SKM-1 treated with dmso at 0.1 percent for 144 hours (cell line): ENCODE measurements around the gene GPRC5C.
"Not testable (repeated sequence)": the region's sequence is repeated elsewhere in the genome, so short reads cannot be mapped to it uniquely, and the experiment has no call there.

ENCODE experiments used
- DNase-seq: peaks from one replicate; lab custom pipeline; 2025; ENCODE audit not compliant: unreplicated experiment; lab: John Stamatoyannopoulos, UW

The GPRC5C gene

DNA sequence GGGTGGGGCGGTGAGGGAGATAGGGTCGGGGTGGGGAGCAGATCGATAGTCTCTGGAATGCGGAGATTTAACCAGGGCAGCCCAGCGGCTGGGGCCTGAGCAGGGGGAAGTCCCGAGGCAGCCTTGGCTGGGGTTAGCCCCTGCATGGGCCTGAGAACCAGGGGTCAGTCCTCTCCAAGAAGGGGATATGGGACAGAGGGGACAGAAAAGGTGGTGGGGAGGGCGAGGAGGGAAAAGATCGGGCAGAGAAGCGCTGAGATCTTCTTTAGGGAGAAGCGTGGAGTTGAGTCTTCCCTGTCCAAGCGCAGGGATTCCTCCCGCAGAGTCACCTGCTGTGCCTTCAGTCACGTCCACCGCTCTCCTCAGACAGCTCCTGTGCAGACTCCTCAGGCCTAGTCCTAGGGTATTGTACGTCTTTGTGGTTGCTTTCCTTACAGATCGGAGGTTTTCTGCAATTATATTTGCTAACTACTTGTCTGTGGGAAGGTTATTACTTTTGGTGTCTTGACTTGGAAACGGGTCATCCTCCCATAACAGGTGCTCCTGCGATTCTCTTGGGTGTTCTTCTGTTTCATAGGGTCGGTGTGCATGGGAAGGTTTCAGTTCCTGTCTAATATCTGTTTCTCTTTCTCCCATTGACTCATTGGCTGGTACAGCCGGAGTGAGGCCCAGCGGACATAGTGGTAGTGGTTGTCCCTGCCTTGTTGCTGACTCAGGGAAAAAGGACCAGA, 35.5 kb downstream of the GPRC5C start:
- peak; percentile 58 for DNase-seq

DNA sequence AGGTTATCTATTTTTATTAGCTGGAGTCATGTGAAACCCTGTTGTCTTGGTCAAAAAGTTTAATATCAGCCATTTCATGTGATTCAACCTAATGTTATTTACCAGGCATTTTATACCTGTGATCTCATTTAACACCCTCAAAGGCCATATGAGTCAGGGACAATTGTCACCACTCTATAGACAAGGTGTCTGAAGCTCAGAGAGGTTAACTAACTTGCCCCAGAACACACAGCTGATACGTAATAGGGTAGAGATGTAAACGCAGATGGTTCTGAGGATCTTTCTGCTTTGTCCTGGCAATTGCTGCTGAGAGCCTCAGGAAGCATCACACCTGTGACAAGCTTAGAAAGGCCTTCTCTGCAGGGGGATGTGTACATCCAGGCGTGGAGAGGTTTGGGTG, 39.5 kb downstream of the GPRC5C start:
- DNase-seq, result no peak

DNA sequence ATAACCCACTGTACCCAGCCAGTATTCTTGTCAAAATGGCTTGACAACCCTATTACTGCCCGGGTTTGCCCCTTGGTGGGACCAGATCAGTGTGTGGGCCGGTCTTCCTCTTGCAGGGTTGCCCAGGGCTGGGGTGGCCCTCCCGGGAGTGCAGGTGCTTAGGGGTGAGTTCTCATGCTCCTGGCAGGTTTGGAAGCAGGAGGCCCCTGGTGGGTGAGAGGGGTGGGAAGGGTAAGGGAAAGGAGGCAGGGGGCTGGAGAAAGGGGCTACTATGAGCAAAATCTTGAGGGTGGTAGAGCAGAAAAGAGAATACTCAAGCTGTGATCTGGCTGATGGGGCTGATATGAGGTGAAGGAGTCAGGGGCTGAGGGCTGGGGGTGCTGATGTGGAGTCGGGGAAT, 41.0 kb downstream of the GPRC5C start:
- no peak for DNase-seq

DNA sequence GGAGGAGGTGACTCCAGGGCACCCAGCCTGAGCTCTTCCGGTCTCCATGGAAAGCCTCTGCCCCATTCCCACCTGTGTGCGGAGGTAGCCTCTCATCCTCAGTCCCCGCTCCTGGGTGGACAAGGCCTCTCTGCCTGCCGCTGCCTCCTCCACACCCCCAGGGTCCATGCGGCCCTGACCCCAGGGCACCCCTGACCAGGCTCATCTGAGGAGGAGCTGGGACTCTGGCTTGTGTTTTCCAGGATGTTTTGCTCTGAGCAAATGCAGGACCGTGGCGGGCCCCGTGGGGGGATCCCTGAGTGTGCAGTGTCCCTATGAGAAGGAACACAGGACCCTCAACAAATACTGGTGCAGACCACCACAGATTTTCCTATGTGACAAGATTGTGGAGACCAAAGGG, 41.4 kb downstream of the GPRC5C start:
- no peak for DNase-seq

DNA sequence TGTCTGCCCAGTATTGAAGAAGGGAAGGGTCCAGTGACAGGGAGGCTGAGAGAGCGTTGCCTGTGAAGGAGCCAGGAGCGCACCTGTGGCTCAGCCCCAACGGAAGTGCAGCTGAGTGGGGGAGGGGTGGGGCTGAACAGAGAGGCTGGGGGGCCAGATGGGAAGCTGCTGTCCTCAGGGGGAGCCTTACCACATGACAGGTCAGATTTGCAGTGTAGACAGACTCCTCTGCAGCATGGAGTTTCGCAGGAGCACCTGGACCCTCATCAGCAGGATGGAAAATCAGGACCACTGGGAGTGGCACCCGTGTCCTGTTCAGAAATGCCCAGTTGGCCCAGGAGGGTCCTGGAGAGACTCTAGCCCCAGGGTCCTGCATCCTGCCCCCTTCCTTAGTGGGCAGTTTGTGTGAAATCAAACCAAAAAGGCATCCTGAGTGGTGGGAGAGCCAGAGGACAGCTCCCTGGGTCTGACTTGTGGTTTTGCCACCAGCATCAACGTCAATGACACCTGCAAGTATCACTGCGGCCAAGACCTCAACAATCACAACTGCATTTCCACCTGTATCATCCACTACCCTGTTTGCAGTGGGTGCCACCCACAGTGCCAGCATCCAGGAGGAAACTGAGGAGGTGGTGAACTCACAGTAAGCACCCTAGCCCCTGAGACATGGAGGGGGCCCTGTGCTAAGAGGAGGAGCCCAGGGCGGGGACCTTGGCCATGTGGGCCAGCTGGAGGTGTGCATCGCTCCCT, 42.3 kb downstream of the GPRC5C start:
- no peak for DNase-seq

DNA sequence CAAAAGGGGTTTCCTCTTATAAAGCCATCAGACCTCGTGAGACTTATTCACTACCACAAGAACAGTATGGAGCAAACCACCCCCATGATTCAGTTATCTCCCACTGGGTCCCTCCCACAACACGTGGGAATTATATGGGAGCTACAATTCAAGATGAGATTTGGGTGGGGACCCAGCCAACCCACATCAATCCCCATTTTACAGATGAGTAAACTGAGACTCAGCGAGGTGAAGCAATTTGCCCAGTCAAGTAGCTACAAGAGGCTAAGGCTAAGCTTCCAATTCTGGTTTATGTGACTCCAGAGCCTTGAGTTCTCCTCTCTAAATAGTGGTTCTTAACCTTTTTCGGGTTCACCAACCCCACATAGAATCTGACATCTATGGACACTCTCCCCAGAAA, 43.3 kb downstream of the GPRC5C start:
- no peak for DNase-seq

DNA sequence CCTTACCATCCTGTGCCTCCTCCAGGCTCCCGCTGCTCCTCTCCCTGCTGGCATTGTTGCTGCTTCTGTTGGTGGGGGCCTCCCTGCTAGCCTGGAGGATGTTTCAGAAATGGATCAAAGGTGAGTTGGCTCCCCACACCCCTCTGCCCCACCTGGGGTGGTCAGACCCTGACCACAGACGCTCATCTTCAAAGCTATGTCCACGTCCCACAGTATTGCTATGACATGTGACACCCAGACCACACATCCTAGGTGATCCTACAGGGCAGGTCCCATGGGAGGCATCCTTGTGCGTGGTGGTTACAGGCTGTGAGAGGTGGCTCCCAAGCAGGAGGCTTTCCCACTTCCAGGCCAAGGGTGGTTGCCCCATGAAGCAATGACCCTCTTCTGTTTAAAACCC, 45.5 kb downstream of the GPRC5C start:
- no peak for DNase-seq

DNA sequence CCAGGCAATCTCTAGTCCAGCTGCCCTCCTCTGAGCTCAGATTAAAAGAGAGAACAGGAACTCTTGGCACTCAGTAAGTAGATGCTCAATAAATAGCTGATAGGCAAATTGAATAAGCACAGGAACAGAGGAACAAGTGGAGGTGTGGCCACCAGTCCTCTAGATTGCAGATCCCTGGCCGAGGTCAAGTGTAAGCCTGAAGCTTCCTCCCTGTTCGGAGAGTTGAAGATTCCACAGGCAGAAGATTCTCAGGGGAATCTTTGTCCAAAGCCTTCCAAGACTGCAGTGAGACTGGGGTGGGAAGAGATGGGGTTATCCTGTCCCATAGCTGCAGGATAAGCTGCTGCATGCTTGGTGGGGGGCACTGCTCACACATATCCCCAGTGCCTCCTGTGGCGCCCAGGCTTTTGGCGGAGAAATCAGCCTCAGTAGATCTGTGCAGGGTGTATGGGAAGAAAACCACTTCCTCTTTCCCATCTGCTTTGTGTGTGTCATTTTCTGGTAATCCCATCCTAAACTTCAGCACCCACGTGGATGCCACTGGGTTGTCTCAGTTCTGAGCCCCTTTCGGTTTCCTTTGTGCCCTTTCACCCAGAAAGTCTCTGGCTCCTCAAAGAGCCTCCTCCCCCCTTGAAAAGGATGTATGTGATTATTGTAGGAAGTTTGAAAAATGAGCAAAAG, 46.7 kb downstream of the GPRC5C start:
- DNase-seq, result peak; percentile 65

DNA sequence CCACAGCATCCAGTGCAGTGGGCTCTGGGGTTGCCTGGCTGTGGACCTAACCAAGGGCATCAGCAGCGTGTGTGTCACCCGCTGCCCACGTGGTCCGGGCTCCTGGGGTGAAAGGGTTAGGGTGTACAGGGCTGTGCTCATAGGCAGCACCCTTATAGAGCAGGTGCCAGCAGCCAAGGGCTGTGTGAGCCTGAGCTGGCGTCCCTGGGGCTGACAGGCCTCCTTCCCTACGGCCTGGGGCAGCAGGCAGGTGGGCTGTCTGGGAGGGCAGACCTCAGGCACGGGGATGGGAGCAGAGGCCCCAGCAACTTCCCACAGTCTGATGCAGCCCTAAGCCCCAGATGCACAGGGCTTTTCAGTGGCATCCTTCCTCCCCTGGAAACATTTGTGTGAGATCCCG, 48.4 kb downstream of the GPRC5C start:
- no peak for DNase-seq

DNA sequence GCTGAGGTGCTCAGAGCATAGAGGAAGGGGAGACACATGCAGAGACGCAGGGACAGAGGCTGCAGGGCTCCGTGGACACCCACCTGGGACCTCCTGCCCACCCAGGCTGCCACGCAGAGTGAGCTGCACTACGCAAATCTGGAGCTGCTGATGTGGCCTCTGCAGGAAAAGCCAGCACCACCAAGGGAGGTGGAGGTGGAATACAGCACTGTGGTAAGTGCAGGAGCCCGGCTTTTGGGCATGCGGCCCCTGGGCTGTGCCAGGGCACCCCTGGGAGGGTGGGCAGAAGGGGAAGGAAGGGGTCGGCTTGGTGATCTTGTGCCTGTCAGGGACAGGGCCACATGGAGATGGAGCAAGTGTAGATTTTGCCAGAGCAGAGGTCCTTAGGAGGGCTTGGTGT, 49.7 kb downstream of the GPRC5C start:
- DNase-seq, result no peak

DNA sequence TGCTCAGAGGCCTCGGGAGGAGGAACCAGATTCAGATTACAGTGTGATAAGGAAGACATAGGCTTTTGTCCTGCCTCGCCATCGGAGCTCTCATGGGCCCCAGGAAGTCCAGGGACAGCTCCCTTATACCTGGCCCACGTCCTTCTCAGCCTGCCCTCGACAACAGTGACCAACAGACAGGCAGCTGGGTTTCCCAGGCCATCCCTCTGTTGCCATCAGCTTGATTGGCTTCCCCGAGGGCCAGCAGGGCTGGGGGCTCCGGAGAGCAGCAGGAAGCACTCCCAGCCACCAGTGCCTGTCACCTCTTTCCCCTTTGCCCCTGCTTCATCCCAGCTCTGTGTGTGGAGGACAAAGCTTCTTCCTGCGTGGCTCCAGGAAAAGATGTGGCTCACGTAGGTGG, 52.2 kb downstream of the GPRC5C start:
- DNase-seq, result no peak

DNA sequence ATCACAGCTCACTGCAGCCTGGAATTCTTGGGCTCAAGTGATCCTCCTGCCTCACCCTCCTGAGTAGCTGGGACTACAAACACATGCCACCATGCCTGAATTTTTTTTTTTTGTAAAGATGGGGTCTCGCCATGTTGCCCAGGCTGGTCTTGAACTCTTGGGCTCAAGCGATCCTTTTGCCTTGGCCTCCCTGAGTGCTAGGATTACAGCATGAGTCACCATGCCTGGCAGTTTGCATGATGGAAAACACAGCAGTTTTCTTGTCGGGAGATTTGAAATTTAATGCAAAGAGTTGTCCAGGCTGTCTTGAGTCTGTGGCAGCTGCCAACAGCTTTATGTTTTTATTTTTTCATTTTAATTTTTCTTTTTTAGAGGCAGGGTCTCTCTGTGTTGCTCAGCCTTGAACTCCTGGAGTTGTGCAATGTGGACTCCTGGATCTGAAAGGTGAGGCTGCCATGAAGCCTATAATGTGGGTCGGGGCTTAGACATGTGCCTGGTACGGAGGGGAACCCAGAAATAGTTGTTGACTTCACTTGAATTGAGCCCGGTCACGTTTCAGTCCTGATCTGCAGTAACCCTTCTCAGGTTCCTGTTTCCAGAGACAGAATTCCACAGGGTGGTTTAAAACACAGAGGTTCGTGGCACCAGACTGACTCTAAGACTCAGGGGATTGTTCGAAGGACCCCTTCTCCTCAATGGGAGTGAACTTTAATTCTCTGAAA, 53.3 kb downstream of the GPRC5C start:
- no peak for DNase-seq

DNA sequence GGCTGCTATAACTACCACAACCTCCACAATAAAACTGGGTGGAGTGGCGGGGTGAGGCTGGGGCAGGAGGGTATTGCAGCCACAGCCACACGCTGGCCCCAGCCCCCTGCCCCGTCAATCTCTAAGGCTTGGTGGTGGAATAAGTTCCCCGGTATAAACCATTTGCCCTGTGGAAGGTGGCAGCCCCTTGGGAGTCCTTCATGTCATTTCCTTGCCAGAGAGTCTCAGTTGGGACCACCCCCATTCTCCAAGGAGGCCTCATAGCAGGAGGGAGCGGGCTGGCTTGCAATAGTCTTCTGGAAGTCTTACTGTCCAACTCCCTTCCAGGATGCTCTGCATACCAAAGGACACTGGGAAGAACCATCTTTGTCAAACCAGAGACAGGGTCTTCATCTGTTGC, 54.0 kb downstream of the GPRC5C start:
- no peak for DNase-seq

DNA sequence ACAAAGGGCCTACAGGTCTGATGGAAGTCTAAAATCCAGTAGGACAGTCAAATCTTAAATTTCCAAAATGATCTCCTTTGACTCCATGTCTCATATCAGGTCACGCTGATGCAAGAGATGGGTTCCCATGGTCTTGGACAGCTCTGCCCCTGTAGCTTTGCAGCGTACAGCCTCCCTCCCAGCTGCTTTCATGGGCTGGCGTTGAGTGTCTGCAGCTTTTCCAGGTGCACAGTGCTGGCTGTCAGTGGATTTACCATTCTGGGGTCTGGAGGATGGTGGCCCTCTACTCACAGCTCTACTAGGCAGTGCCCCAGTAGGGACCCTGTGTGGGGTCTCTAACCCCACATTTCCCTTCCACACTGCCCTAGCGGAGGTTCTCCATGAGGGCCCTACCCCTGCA, 56.4 kb downstream of the GPRC5C start:
- DNase-seq, result not testable (repeated sequence)

DNA sequence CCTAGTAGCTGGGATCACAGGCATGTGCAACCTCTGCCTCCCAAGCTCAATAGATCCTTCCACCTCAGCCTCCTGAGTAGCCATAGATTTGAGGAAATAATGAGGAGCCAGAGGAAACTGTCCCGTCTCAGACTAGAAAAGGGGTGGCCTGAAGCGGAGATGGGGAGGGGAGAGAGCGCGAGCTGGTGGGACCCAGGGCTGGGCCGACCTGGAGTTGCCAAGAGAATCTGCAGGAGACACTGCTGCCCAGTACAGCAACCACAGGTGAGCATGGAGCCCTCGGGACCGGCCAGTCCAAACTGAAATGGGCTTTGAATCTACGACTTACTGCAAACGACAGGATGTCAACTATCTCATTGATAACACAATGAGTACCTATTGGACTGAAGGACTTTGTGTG, 58.8 kb downstream of the GPRC5C start:
- DNase-seq, result no peak

DNA sequence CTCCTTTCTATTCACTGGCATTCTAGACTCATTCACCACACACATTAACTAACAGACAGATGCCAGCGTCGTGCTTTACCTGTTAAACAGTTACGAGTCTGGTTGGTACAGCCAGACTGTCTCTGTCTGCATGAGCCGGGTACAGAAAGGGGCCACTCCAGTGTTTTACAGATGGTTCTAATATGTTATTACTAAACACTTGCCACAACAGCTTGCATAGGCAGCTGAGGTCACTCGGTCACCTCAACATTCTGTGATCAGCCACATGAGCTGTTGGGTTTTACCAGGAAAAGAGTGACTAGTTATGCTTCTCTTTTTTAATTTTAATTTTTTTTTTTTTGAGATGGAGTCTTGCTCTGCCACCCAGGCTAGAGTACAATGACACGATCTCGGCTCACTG, 59.7 kb downstream of the GPRC5C start:
- DNase-seq, result no peak

DNA sequence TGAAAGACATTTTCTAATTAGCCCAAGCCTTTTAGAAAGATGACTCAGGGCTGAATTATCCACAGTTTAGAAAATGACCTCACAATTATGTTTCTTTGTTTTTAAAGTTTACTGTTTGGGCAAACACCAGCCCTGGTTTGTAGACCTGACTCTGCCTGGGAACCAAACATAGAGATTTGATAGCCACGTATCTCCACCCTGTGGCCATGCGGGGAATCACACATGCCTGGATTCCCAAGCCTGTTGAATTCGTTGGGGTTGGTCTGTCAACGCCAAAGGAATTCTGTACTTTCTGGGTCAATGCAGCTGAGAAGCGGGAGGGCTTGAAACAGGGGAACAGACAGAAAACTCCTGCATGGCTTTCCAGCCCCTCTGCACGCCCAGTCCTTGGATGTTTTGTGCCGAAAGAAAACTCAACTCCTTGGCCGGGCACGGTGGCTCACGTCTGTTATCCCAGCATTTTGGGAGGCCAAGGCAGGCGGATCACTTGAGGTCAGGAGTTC, 61.5 kb downstream of the GPRC5C start:
- DNase-seq, result peak; percentile 48
